ENCODE data around the gene CYP46A1. TPM values are rescaled to one million over a fixed set of nuclear protein-coding genes. Genes with fewer than 3 reads are reported as not detected.

CYP46A1 gene
- polyA plus RNA-seq, 1 donor, result 3.4 TPM

GRCh38 chr14:99744199-99744872, 60.2 kb downstream of the CYP46A1 start:
- no peak for DNase-seq

GRCh38 chr14:99744873-99745224, 60.8 kb downstream of the CYP46A1 start:
- DNase-seq, result no peak

- DNase-seq, result no peak
Measured at GRCh38 chr14:99745307-99745951, 61.3 kb downstream of the CYP46A1 start.

GRCh38 chr14:99747167-99747566, 63.1 kb downstream of the CYP46A1 start:
- DNase-seq, result no peak

- DNase-seq, result no peak
Measured at GRCh38 chr14:99747582-99748330, 63.7 kb downstream of the CYP46A1 start.

GRCh38 chr14:99748529-99748928, 64.4 kb downstream of the CYP46A1 start:
- no peak for DNase-seq

GRCh38 chr14:99749142-99749541, 65.0 kb downstream of the CYP46A1 start:
- DNase-seq, result no peak

- DNase-seq, result no peak
Measured at GRCh38 chr14:99749763-99750715, 65.9 kb downstream of the CYP46A1 start.

- DNase-seq, result no peak
Measured at GRCh38 chr14:99750746-99751450, 66.8 kb downstream of the CYP46A1 start.

- no peak for DNase-seq
Measured at GRCh38 chr14:99751539-99752485, 67.7 kb downstream of the CYP46A1 start.

GRCh38 chr14:99752486-99753121, 68.5 kb downstream of the CYP46A1 start:
- DNase-seq, result no peak

- DNase-seq, result no peak
Measured at GRCh38 chr14:99753225-99754140, 69.4 kb downstream of the CYP46A1 start.

GRCh38 chr14:99754141-99755067, 70.3 kb downstream of the CYP46A1 start:
- no peak for DNase-seq

GRCh38 chr14:99755068-99755405, 70.9 kb downstream of the CYP46A1 start:
- no peak for DNase-seq

GRCh38 chr14:99755629-99756603, 71.8 kb downstream of the CYP46A1 start:
- no peak for DNase-seq

GRCh38 chr14:99756796-99757195, 72.7 kb downstream of the CYP46A1 start:
- DNase-seq, result no peak
